ENCODE measurements around the gene CACNB4.

DNA sequence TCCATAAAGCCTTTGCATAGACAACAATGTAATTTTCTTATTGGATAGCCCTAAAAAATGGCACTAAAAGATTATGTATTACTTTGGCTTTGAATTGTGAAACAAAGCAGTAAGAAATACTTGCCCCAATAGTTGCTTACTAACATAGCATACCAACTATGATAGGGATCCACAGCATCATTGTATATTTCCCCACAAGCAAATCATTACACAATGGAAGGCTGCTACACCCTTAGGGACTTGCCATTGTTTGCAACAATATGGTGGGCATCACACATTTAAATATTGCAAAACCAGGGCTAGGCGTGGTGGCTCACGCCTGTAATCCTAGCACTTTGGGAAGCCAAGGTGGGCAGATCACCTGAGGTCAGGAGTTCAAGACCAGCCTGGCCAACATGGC lies 74.4 kb downstream of the CACNB4 start:
- TF ChIP-seq YY1 (IDR thresholded peaks at IDR 0.05; ENCODE audit: insufficient read depth, insufficient read length) (no peak), ZNF274 (IDR thresholded peaks at IDR 0.05; ENCODE audit: low read depth, low read length) (no peak), SUZ12 (IDR thresholded peaks at IDR 0.05; ENCODE audit: extremely low read depth, insufficient read depth, insufficient read length) (no peak)
